Occipital lobe (tissue), 2 donors: ENCODE data around the gene CD19. TPM values are rescaled to one million over a fixed set of nuclear protein-coding genes. Genes with fewer than 3 reads are reported as not detected.
"Not testable (repeated sequence)": the region's sequence is repeated elsewhere in the genome, so short reads cannot be mapped to it uniquely, and the experiment has no call there.

Experiments
- DNase-seq: peaks from one replicate; lab custom pipeline; 2025; lab: John Stamatoyannopoulos, UW
- total RNA-seq: library from RNA; depleted of rRNA; stranded (reverse); fragments of >200 nt; gene quantifications from one replicate; pipeline ENCODE4 v1.2.3, GENCODE V29; 2014

The CD19 gene
- total RNA-seq, 1 donor from 2014 or later, result not detected

DNA sequence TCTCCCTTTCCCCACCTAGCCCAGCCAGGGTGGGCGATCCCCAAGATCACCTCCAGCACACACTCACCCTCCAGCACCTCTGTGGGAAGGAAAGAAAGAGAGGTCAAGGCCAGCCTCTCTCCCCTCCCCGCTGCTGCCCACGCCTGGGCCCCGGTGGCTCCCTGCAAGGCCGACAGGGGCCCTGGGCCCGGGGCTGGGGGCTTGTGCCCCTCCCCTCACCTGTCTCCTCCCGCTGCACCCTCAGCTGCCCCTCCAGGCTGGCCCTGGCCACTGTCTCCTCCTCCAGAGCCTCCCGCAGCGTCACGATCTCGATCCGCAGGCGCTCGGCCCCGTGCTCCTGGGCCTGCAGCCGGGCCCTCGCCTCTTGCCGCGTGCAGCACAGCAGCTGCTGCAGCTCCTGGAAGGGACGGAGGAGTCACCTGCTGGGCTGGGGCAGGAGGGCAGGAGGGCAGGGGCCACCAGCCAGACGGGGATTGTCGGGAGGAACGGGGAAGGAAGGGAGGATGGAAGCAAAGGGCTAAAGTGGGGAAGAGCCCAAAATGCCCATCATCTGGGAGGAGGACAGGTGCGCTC, 25.9 kb upstream of the CD19 start:
- DNase-seq, result no peak

- DNase-seq, result no peak
Observed at GRCh38 chr16:28910086-28911031, 21.4 kb upstream of the CD19 start.

GRCh38 chr16:28912558-28912957, 19.2 kb upstream of the CD19 start:
- no peak for DNase-seq

GRCh38 chr16:28913946-28914724, 17.6 kb upstream of the CD19 start:
- DNase-seq, result no peak

GRCh38 chr16:28915181-28915580, 16.6 kb upstream of the CD19 start:
- no peak for DNase-seq

GRCh38 chr16:28917095-28917494, 14.7 kb upstream of the CD19 start:
- no peak for DNase-seq

DNA sequence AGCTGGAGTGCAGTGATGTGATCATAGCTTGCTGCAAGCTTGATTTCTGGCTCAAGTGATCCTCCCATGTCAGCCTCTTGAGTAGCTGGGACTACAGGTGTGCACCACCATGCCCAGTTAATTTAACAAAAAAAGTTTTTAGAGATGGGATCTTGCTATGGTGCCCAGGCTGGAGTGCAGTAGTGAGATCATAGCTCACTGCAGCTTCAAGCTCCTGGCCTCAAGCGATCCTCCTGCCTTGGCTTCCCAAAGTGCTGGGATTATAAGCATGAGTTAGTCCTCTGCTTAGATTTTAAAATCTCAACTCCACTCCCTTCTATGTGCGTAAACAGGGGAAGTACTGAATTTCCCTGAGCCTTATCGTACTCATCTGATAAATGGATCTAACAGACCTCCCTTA, 13.1 kb upstream of the CD19 start:
- no peak for DNase-seq

GRCh38 chr16:28923231-28923587, 8.6 kb upstream of the CD19 start:
- DNase-seq, result no peak

- no peak for DNase-seq
Observed at GRCh38 chr16:28923652-28924398, 7.9 kb upstream of the CD19 start.

DNA sequence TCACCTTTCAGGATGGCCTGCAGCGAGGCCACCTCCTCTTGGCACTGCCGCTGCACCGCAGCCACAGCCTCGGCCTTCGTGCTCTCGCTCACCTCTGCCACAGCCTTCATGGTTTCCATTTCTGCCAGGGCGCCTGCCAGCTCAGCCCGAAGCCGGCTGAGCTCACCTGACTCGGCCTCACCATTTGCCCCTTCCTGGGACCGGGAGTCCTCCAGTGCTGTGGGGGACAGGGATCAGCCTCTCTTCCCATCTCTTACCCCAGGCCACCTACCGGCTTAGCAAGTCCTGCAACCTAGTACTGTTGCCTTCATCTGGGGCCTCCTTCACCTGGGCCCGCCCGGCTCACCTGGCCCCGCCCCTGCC, 7.4 kb upstream of the CD19 start:
- DNase-seq, result no peak

- peak; percentile 82 for DNase-seq
Observed at GRCh38 chr16:28924762-28925385, 6.9 kb upstream of the CD19 start, which contains the start of gene RABEP2. RABEP2 (minus strand) TSS chr16:28925238; CDS start chr16:28925163, 75 bp downstream.

GRCh38 chr16:28925386-28926228, 6.2 kb upstream of the CD19 start:
- peak; percentile 69 for DNase-seq

DNA sequence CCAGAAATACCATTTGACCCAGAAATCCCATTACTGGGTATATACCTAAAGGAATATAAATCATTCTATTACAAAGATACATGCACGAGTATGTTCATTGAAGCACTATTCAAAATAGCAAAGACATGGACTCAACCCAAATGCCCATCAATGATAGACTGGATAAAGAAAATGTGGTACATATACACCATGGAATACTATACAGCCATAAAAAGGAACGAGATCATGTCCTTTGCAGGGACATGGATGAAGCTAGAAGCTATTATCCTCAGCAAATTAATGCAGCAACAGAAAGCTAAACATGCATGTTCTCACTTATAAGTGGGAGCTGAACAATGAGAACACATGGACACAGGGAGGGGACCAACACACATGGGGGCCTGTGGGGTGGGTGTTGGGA, 5.5 kb upstream of the CD19 start:
- not testable (repeated sequence) for DNase-seq

DNA sequence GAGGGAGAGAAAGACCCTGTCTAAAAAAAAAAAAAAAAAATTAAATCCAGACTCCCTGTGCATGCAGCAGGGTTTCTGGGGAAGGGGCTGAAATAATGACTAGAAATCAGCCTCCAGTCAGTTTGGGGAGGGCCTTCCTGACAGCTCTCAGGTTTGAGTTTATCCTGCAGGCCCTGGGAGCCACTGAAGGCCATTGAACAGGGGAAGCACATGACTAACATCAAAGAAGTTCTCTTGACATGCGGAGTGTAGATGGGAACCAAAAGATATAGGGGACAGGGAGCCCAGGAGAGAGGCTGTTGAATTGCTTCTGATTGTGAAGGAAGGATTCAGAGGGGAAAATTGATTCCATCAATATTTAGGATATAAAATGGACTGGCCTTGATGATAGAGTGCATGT, 4.0 kb upstream of the CD19 start:
- no peak for DNase-seq

DNA sequence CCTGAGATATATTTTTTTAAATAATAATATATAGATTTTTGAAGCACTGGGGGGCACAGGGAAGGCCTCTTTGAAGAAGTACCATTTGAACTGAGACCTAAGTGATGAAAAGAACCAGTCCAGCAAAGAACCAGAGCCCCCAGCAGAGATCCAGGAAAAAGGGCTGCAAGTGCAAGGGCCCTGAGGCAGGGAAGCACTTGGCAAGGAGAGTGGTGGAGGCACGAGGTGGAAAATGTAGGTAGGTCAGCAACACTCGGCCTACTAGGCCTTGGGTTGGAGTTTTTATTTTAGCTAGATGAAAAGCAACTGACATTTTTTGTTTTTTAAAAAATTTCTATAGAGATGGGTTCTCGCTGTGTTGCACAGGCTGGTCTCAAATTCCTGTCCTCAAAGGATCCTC, 1.6 kb upstream of the CD19 start:
- DNase-seq, result no peak

- DNase-seq, result no peak
Observed at GRCh38 chr16:28930652-28931051, 1.1 kb upstream of the CD19 start.

- no peak for DNase-seq
Observed at GRCh38 chr16:28932339-28933141, 769 bp downstream of the CD19 start.

GRCh38 chr16:28933171-28933570, 1.4 kb downstream of the CD19 start:
- DNase-seq, result no peak

- no peak for DNase-seq
Observed at GRCh38 chr16:28935346-28935745, 3.6 kb downstream of the CD19 start.
